ENCODE data around the gene TLL1. TPM values are rescaled to one million over a fixed set of nuclear protein-coding genes. Genes with fewer than 3 reads are reported as not detected.

Gene TLL1
- total and polyA plus RNA-seq, 2 donors (not counting 3 experiments of a cell fraction or from before 2014, with no cell fraction given): 0.41 to 1.4 TPM

DNA sequence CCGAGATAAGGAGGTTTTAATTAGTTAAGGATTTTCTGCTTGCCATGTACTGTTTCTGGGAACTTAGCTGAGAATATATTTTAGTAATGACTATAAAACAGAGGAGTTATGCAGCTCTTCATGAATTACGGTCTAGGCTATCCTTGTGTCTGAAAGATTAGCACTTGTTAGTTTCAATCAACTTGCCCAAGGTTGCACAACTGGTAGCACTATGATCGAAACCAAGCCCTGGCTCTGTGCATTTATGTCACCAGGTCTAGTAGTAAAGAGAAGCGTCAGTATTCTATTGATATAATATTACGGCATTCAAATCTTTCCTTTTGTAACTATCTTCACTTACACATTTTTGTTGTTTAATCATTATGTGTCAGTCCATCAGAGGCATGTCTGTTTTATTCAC, 176.0 kb downstream of the TLL1 start:
- H3K9me3 ChIP-seq (replicated peaks; ENCODE audit: control insufficient read depth, insufficient read depth, low read length): no peaks in the 10 kb centered on the region
- H3K9me1 ChIP-seq (replicated peaks; ENCODE audit: control insufficient read depth, extremely low read depth, insufficient read depth, low read length): no peaks in the 10 kb centered on the region
- ChIA-PET POLR2A (no interaction called here), CTCF (interaction anchor here (1.2 kb wide), 1 partner anchor 9 kb away, joined by 4 read pairs; no protein-coding TSS in a partner anchor)
- H2AFZ ChIP-seq (ENCODE audit: low read depth, low read length): no peak overlapping the region
- DNase-seq (ENCODE audit: low read depth, low spot score): no peak
- H3K4me1 ChIP-seq (ENCODE audit: control insufficient read depth, extremely low read depth, insufficient read depth, low read length): no peaks in the 10 kb centered on the region
- intact Hi-C loops (cut with micrococcal nuclease): no loop called here
- H4K20me1 ChIP-seq (replicated peaks; ENCODE audit: control insufficient read depth, extremely low read depth, insufficient read depth, low read length): no peaks in the 10 kb centered on the region
- H3K27me3 ChIP-seq (ENCODE audit: control insufficient read depth in 2 of 2, insufficient read depth in 2 of 2, low read length in 2 of 2): no peaks in the 10 kb centered on the region
- no peak overlapping the region for H3K4me2 ChIP-seq (ENCODE audit: insufficient read depth, low read length)
- TF ChIP-seq POLR2A (IDR thresholded peaks at IDR 0.05; ENCODE audit: low read depth, low read length): no peak
- no peak for TF ChIP-seq MYC (IDR thresholded peaks at IDR 0.05; ENCODE audit: low read depth, low read length)
- TF ChIP-seq POLR2AphosphoS5 (IDR thresholded peaks at IDR 0.05; ENCODE audit: insufficient read depth, low read depth, low read length): no peak
- no peak for TF ChIP-seq EZH2 (IDR thresholded peaks at IDR 0.05; ENCODE audit: borderline replicate concordance, low read depth, low read length, severe bottlenecking)
- no peak for TF ChIP-seq GATA2 (IDR thresholded peaks at IDR 0.05; ENCODE audit: insufficient read depth, insufficient read length, low read depth, low read length)
- TF ChIP-seq FOS (IDR thresholded peaks at IDR 0.05; ENCODE audit: borderline replicate concordance, insufficient read depth, low read length): no peak
- TF ChIP-seq, protein P1, sequence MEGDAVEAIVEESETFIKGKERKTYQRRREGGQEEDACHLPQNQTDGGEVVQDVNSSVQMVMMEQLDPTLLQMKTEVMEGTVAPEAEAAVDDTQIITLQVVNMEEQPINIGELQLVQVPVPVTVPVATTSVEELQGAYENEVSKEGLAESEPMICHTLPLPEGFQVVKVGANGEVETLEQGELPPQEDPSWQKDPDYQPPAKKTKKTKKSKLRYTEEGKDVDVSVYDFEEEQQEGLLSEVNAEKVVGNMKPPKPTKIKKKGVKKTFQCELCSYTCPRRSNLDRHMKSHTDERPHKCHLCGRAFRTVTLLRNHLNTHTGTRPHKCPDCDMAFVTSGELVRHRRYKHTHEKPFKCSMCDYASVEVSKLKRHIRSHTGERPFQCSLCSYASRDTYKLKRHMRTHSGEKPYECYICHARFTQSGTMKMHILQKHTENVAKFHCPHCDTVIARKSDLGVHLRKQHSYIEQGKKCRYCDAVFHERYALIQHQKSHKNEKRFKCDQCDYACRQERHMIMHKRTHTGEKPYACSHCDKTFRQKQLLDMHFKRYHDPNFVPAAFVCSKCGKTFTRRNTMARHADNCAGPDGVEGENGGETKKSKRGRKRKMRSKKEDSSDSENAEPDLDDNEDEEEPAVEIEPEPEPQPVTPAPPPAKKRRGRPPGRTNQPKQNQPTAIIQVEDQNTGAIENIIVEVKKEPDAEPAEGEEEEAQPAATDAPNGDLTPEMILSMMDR (IDR thresholded peaks at IDR 0.05; ENCODE audit: extremely low read depth in 1 of 2, insufficient read depth in 1 of 2, low read depth in 1 of 2, low read length in 2 of 2): no peak
- TF ChIP-seq JUN (IDR thresholded peaks at IDR 0.05; ENCODE audit: borderline replicate concordance, insufficient read depth, insufficient read length, low read depth): no peak
- TF ChIP-seq, protein P2, sequence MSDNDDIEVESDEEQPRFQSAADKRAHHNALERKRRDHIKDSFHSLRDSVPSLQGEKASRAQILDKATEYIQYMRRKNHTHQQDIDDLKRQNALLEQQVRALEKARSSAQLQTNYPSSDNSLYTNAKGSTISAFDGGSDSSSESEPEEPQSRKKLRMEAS (IDR thresholded peaks at IDR 0.05; ENCODE audit: insufficient read depth, insufficient read length): no peak
- no peak overlapping the region for H3K9ac ChIP-seq (replicated peaks; ENCODE audit: extremely low read depth, insufficient read depth, low read length)
- H3K79me2 ChIP-seq (ENCODE audit: control insufficient read depth, insufficient read depth, low read length): no peaks in the 10 kb centered on the region
- no peak overlapping the region for H3K27ac ChIP-seq (ENCODE audit: insufficient read depth, low read depth, low read length)
- dilution Hi-C loops (cut with MboI; ENCODE audit: extremely low pct_ligation_motif_present, low sequenced_read_pairs): no loop called here
- BruUV-seq (replicated peaks): no TSS peak
- no peaks in the 10 kb centered on the region for H3K36me3 ChIP-seq (ENCODE audit: control insufficient read depth in 2 of 2, extremely low read depth in 1 of 2, insufficient read depth in 2 of 2, low read length in 2 of 2)
- H3K4me3 ChIP-seq (replicated peaks in 1 of 3; ENCODE audit: insufficient read depth in 1 of 3, low read depth in 1 of 3, low read length in 3 of 3): no peak overlapping the region
- no peak for FAIRE-seq

Data from endothelial cell of umbilical vein (primary cell).